ENCODE results near the gene AAR2. TPM values are rescaled to one million over a fixed set of nuclear protein-coding genes. Genes with fewer than 3 reads are reported as not detected.

AAR2 gene
- total RNA-seq, 1 experiment from 2014 or later = 45.1 TPM

GRCh38 chr20:36216314-36217025, 19.8 kb upstream of the AAR2 start:
- in situ Hi-C loops (cut with HindIII; ENCODE audit: low pct_unique_long_range_greater_than_20kb, low sequenced_read_pairs) = no loop called here

GRCh38 chr20:36217226-36217625, 19.1 kb upstream of the AAR2 start:
- in situ Hi-C loops (cut with HindIII; ENCODE audit: low pct_unique_long_range_greater_than_20kb, low sequenced_read_pairs) = no loop called here
- no peak for DNase-seq (ENCODE audit: low read depth)

More at GRCh38 chr20:36216314-36217025, 19.8 kb upstream of the AAR2 start:
- no peak for DNase-seq (ENCODE audit: low read depth)

GRCh38 chr20:36218380-36219064, 17.8 kb upstream of the AAR2 start:
- DNase-seq (ENCODE audit: low read depth) = no peak
- in situ Hi-C loops (cut with HindIII; ENCODE audit: low pct_unique_long_range_greater_than_20kb, low sequenced_read_pairs) = no loop called here

GRCh38 chr20:36219671-36220220, 16.5 kb upstream of the AAR2 start:
- in situ Hi-C loops (cut with HindIII; ENCODE audit: low pct_unique_long_range_greater_than_20kb, low sequenced_read_pairs) = no loop called here
- no peak for DNase-seq (ENCODE audit: low read depth)

- in situ Hi-C loops (cut with HindIII; ENCODE audit: low pct_unique_long_range_greater_than_20kb, low sequenced_read_pairs) = no loop called here
- DNase-seq (ENCODE audit: low read depth) = no peak
Observed at GRCh38 chr20:36225666-36226065, 10.6 kb upstream of the AAR2 start.

- in situ Hi-C loops (cut with HindIII; ENCODE audit: low pct_unique_long_range_greater_than_20kb, low sequenced_read_pairs) = no loop called here
- DNase-seq (ENCODE audit: low read depth) = no peak
Observed at GRCh38 chr20:36228770-36229169, 7.5 kb upstream of the AAR2 start.

- no peak for DNase-seq (ENCODE audit: low read depth)
- in situ Hi-C loops (cut with HindIII; ENCODE audit: low pct_unique_long_range_greater_than_20kb, low sequenced_read_pairs) = no loop called here
Observed at GRCh38 chr20:36230019-36230418, 6.3 kb upstream of the AAR2 start.

- in situ Hi-C loops (cut with HindIII; ENCODE audit: low pct_unique_long_range_greater_than_20kb, low sequenced_read_pairs) = no loop called here
- no peak for DNase-seq (ENCODE audit: low read depth)
Observed at GRCh38 chr20:36231331-36231730, 4.9 kb upstream of the AAR2 start.

- DNase-seq (ENCODE audit: low read depth) = no peak
- in situ Hi-C loops (cut with HindIII; ENCODE audit: low pct_unique_long_range_greater_than_20kb, low sequenced_read_pairs) = no loop called here
Observed at GRCh38 chr20:36234771-36235320, 1.4 kb upstream of the AAR2 start.

GRCh38 chr20:36236786-36237121, 476 bp downstream of the AAR2 start:
- no peak for DNase-seq (ENCODE audit: low read depth)
- in situ Hi-C loops (cut with HindIII; ENCODE audit: low pct_unique_long_range_greater_than_20kb, low sequenced_read_pairs) = no loop called here

GRCh38 chr20:36237477-36237876, 1.2 kb downstream of the AAR2 start:
- no peak for DNase-seq (ENCODE audit: low read depth)
- in situ Hi-C loops (cut with HindIII; ENCODE audit: low pct_unique_long_range_greater_than_20kb, low sequenced_read_pairs) = no loop called here

GRCh38 chr20:36238153-36238552, 1.9 kb downstream of the AAR2 start:
- in situ Hi-C loops (cut with HindIII; ENCODE audit: low pct_unique_long_range_greater_than_20kb, low sequenced_read_pairs) = no loop called here
- no peak for DNase-seq (ENCODE audit: low read depth)

- in situ Hi-C loops (cut with HindIII; ENCODE audit: low pct_unique_long_range_greater_than_20kb, low sequenced_read_pairs) = no loop called here
- DNase-seq (ENCODE audit: low read depth) = no peak
Observed at GRCh38 chr20:36238760-36239159, 2.5 kb downstream of the AAR2 start.

- in situ Hi-C loops (cut with HindIII; ENCODE audit: low pct_unique_long_range_greater_than_20kb, low sequenced_read_pairs) = no loop called here
Observed at GRCh38 chr20:36240076-36240475, 3.8 kb downstream of the AAR2 start.

GRCh38 chr20:36241678-36242077, 5.4 kb downstream of the AAR2 start:
- in situ Hi-C loops (cut with HindIII; ENCODE audit: low pct_unique_long_range_greater_than_20kb, low sequenced_read_pairs) = no loop called here
- no peak for DNase-seq (ENCODE audit: low read depth)

More at GRCh38 chr20:36240076-36240475, 3.8 kb downstream of the AAR2 start:
- no peak for DNase-seq (ENCODE audit: low read depth)

GRCh38 chr20:36243726-36244125, 7.4 kb downstream of the AAR2 start:
- no peak for DNase-seq (ENCODE audit: low read depth)
- in situ Hi-C loops (cut with HindIII; ENCODE audit: low pct_unique_long_range_greater_than_20kb, low sequenced_read_pairs) = no loop called here

- no peak for DNase-seq (ENCODE audit: low read depth)
- in situ Hi-C loops (cut with HindIII; ENCODE audit: low pct_unique_long_range_greater_than_20kb, low sequenced_read_pairs) = no loop called here
Observed at GRCh38 chr20:36246401-36246800, 10.1 kb downstream of the AAR2 start.

- DNase-seq (ENCODE audit: low read depth) = no peak
- in situ Hi-C loops (cut with HindIII; ENCODE audit: low pct_unique_long_range_greater_than_20kb, low sequenced_read_pairs) = no loop called here
Observed at GRCh38 chr20:36248836-36249235, 12.6 kb downstream of the AAR2 start.

GRCh38 chr20:36249450-36249849, 13.2 kb downstream of the AAR2 start:
- in situ Hi-C loops (cut with HindIII; ENCODE audit: low pct_unique_long_range_greater_than_20kb, low sequenced_read_pairs) = no loop called here
- no peak for DNase-seq (ENCODE audit: low read depth)
